Liver (tissue), 9 donors: ENCODE measurements around the gene NMNAT2. TPM values are rescaled to one million over a fixed set of nuclear protein-coding genes. Genes with fewer than 3 reads are reported as not detected.

Experiments
- DNase-seq: peaks from one replicate; pipeline ENCODE4 v3.0.0-alpha.2; 2017; ENCODE audit warnings: low spot score
- H3K27ac ChIP-seq, 2 donors: one replicate each; pipeline ENCODE4 v1.7.0; 2013; ENCODE audit warnings: inconsistent platforms in 2 of 2, low read length in 2 of 2, control low read depth in 1 of 2, low read depth in 1 of 2, mild to moderate bottlenecking in 1 of 2
- H3K27me3 ChIP-seq, 4 donors: one replicate each; pipeline versions ENCODE4 v1.6.1 to v1.7.0; 2013; ENCODE audit warnings: low read length in 3 of 4, inconsistent platforms in 1 of 4, mild to moderate bottlenecking in 1 of 4, moderate library complexity in 1 of 4; ENCODE audit not compliant: control insufficient read depth in 4 of 4, insufficient read depth in 4 of 4
- H3K36me3 ChIP-seq, 4 donors: one replicate each; pipeline versions ENCODE4 v1.6.1 to v1.7.0; 2013; ENCODE audit warnings: low read length in 3 of 4, mild to moderate bottlenecking in 3 of 4, low read depth in 1 of 4, moderate library complexity in 1 of 4; ENCODE audit not compliant: control insufficient read depth in 4 of 4, insufficient read depth in 3 of 4
- H3K4me1 ChIP-seq, 4 donors: one replicate each; pipeline versions ENCODE4 v1.6.1 to v1.7.0; 2013; ENCODE audit warnings: low read length in 3 of 4, mild to moderate bottlenecking in 3 of 4, moderate library complexity in 1 of 4; ENCODE audit not compliant: control insufficient read depth in 4 of 4, insufficient read depth in 4 of 4
- H3K4me3 ChIP-seq, 3 donors: one replicate each; pipeline versions ENCODE4 v1.6.1 to v1.7.0; 2013; ENCODE audit warnings: low read length in 3 of 3, control low read depth in 1 of 3, low read depth in 1 of 3, mild to moderate bottlenecking in 1 of 3
- H3K9ac ChIP-seq, 2 donors: one replicate each; pipeline ENCODE4 v1.7.0; 2013; ENCODE audit warnings: low read length in 2 of 2, mild to moderate bottlenecking in 2 of 2, moderate library complexity in 2 of 2, control low read depth in 1 of 2, low read depth in 1 of 2
- H3K9me3 ChIP-seq, 4 donors: one replicate each; pipeline versions ENCODE4 v1.6.1 to v1.7.0; 2013; ENCODE audit warnings: low read length in 3 of 4; ENCODE audit not compliant: control insufficient read depth in 4 of 4
- ATF3 ChIP-seq: IDR thresholded peaks from 2 replicates; pipeline ENCODE4 v1.6.1; 2016; ENCODE audit warnings: antibody characterized with exemption
- CTCF ChIP-seq: fragments of 150-350 bp; IDR thresholded peaks from 2 replicates; pipeline ENCODE4 v1.5.1; 2017; ENCODE audit warnings: improper control_type of control experiment, low read depth, low read length; ENCODE audit not compliant: missing input control
- EGR1 ChIP-seq, 2 donors: IDR thresholded peaks; 2 replicates each; pipeline ENCODE4 v1.6.1; 2016 to 2018; ENCODE audit warnings: antibody characterized with exemption in 2 of 2, low read depth in 2 of 2
- FOXA1 ChIP-seq: IDR thresholded peaks from 2 replicates; pipeline ENCODE4 v1.6.1; 2016; ENCODE audit warnings: antibody characterized with exemption
- FOXA2 ChIP-seq: IDR thresholded peaks from 2 replicates; pipeline ENCODE4 v1.6.1; 2016; ENCODE audit warnings: antibody characterized with exemption
- GABPA ChIP-seq, 2 donors: IDR thresholded peaks in 1 of 2; conservative IDR thresholded peaks in 1 of 2; 2 replicates each; pipeline ENCODE4 v1.6.1; 2016; ENCODE audit warnings: antibody characterized with exemption in 2 of 2, mild to moderate bottlenecking in 1 of 2, moderate library complexity in 1 of 2
- HNF4G ChIP-seq: IDR thresholded peaks from 2 replicates; pipeline ENCODE4 v1.6.1; 2016; ENCODE audit warnings: antibody characterized with exemption
- NR2F2 ChIP-seq: IDR thresholded peaks from 2 replicates; pipeline ENCODE4 v1.6.1; 2016; ENCODE audit warnings: antibody characterized with exemption
- RAD21 ChIP-seq, 2 donors: IDR thresholded peaks; 2 replicates each; pipeline ENCODE4 v1.6.1; 2016; ENCODE audit warnings: antibody characterized with exemption in 2 of 2, mild to moderate bottlenecking in 2 of 2
- REST ChIP-seq: IDR thresholded peaks from 2 replicates; pipeline ENCODE4 v1.6.1; 2016; ENCODE audit warnings: antibody characterized with exemption, mild to moderate bottlenecking
- RXRA ChIP-seq, 2 donors: IDR thresholded peaks; 2 replicates each; pipeline ENCODE4 v1.6.1; 2017 to 2018; ENCODE audit warnings: antibody characterized with exemption in 2 of 2, mild to moderate bottlenecking in 1 of 2
- TAF1 ChIP-seq: conservative IDR thresholded peaks from 2 replicates; pipeline ENCODE4 v1.6.1; 2016; ENCODE audit warnings: antibody characterized with exemption, mild to moderate bottlenecking
- YY1 ChIP-seq: IDR thresholded peaks from 2 replicates; pipeline ENCODE4 v1.6.1; 2016; ENCODE audit warnings: antibody characterized with exemption, mild to moderate bottlenecking
- WGBS: extraction: QIAGEN DNeasy Blood & Tissue Kit; methylation state at CpG from one replicate; pipeline ENCODE4 v1.1.7; 2013; 5-methylcytosine and 5-hydroxymethylcytosine counted together
- polyA plus RNA-seq, 2 donors: library from polyadenylated mRNA; stranded (reverse) in 1 of 2; unstranded in 1 of 2; fragments of 200-250 nt in 1 of 2; fragments of >200 nt in 1 of 2; fragmentation: Nextera tagmentation in 1 of 2; extraction: Ambion mirVana in 1 of 2; gene quantifications; one replicate each; pipeline versions ENCODE4 v1.2.1 to v1.2.3, GENCODE V29; 2013 to 2015
- total RNA-seq, 2 donors: library from RNA; depleted of rRNA; stranded (reverse); fragments of >200 nt; gene quantifications; one replicate each; pipeline ENCODE4 v1.2.3, GENCODE V29; 2014
- donor health status: healthy.
- donor health status: healthy.
- donor health status: healthy.
- donor health status: healthy.
- donor health status: healthy.

NMNAT2 gene
- total and polyA plus RNA-seq, 4 donors: under 0.01 to 0.07 (median 0.05) TPM; not detected in 1

GRCh38 chr1:183328371-183328770, 89.8 kb downstream of the NMNAT2 start:
- H3K9ac ChIP-seq: no peak overlapping the region
- TF ChIP-seq REST (no peak), NR2F2 (no peak), HNF4G (no peak), FOXA2 (no peak), RXRA (IDR thresholded peaks at IDR 0.05) (no peak), RAD21 (IDR thresholded peaks at IDR 0.05) (no peak), CTCF (no peak), GABPA (IDR thresholded peaks at IDR 0.05 in 1 of 2, conservative IDR thresholded peaks at IDR 0.05 in 1 of 2) (no peak)
- 92% methylated on average over 1 of the region's 1 CpG for WGBS

GRCh38 chr1:183327434-183328290, 90.5 kb downstream of the NMNAT2 start:
- no peak for DNase-seq
- Histone ChIP-seq H3K36me3 (no peaks in the 10 kb centered on the region), H3K9me3 (no peaks in the 10 kb centered on the region), H3K9ac (no peak overlapping the region), H3K4me1 (no peaks in the 10 kb centered on the region), H3K27ac (no peak overlapping the region), H3K4me3 (no peak overlapping the region), H3K27me3 (no peaks in the 10 kb centered on the region)
- WGBS: 80% methylated on average over 11 of the region's 11 CpGs
- TF ChIP-seq HNF4G: no peak
- no peak for TF ChIP-seq REST
- no peak for TF ChIP-seq TAF1
- no peak for TF ChIP-seq EGR1 (IDR thresholded peaks at IDR 0.05; ENCODE audit: low read depth in 2 of 2)
- TF ChIP-seq YY1: no peak
- TF ChIP-seq CTCF: no peak
- TF ChIP-seq FOXA1: no peak
- TF ChIP-seq RAD21 (IDR thresholded peaks at IDR 0.05): no peak
- no peak for TF ChIP-seq RXRA (IDR thresholded peaks at IDR 0.05)
- no peak for TF ChIP-seq ATF3

More at GRCh38 chr1:183328371-183328770, 89.8 kb downstream of the NMNAT2 start:
- DNase-seq: no peak
- Histone ChIP-seq H3K27ac (no peak overlapping the region), H3K4me3 (no peak overlapping the region), H3K27me3 (no peaks in the 10 kb centered on the region), H3K36me3 (no peaks in the 10 kb centered on the region), H3K4me1 (no peaks in the 10 kb centered on the region), H3K9me3 (no peaks in the 10 kb centered on the region)
